Mucosa of rectum (tissue), 2 donors: ENCODE measurements around the gene SIK2.

Source experiments
- H3K27ac ChIP-seq, 2 donors: one replicate each; pipeline ENCODE4 v1.7.0; 2013; ENCODE audit warnings: inconsistent platforms in 2 of 2, low read depth in 2 of 2, low read length in 2 of 2
- H3K27me3 ChIP-seq, 2 donors: one replicate each; pipeline ENCODE4 v1.7.0; 2013; ENCODE audit warnings: low read length in 2 of 2; ENCODE audit not compliant: control insufficient read depth in 2 of 2, insufficient read depth in 2 of 2
- H3K36me3 ChIP-seq, 2 donors: one replicate each; pipeline ENCODE4 v1.7.0; 2013; ENCODE audit warnings: low read length in 2 of 2; ENCODE audit not compliant: control insufficient read depth in 2 of 2, insufficient read depth in 2 of 2
- H3K4me1 ChIP-seq, 2 donors: one replicate each; pipeline ENCODE4 v1.7.0; 2013; ENCODE audit warnings: low read length in 2 of 2, mild to moderate bottlenecking in 1 of 2; ENCODE audit not compliant: control insufficient read depth in 2 of 2, insufficient read depth in 2 of 2
- H3K4me3 ChIP-seq, 2 donors: one replicate each; pipeline ENCODE4 v1.7.0; 2013; ENCODE audit warnings: low read length in 2 of 2
- H3K9ac ChIP-seq, 2 donors: one replicate each; pipeline ENCODE4 v1.7.0; 2013; ENCODE audit warnings: low read length in 2 of 2, low read depth in 1 of 2, mild to moderate bottlenecking in 1 of 2
- H3K9me3 ChIP-seq, 2 donors: one replicate each; pipeline ENCODE4 v1.7.0; 2013; ENCODE audit warnings: low read length in 2 of 2; ENCODE audit not compliant: control insufficient read depth in 2 of 2
- donor health status: healthy.
- donor health status: Normal muscosa, but diverticular disease.

SIK2 gene

DNA sequence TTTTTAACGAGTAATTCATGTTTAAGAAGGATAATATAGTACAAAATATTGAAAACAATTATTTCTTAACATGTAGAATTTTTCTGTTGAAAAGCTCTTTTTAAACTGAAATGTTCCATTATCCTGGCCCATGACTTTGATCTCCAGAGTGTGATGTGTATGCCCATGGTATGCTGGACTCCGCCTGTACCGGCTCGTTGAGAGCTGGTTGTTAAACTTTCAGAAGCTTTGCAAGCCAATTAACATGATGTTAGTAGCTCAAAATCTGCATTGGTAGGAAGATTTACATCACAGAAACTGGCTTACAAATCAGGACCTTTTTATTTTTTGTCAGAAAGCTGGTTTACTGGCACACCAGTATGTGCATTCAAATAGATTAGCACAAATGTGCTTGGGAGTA, 15.0 kb downstream of the SIK2 start:
- no peaks in the 10 kb centered on the region for H3K9me3 ChIP-seq
- H3K4me1 ChIP-seq, result no peaks in the 10 kb centered on the region
- H3K9ac ChIP-seq, result no peak overlapping the region
- H3K4me3 ChIP-seq, result no peak overlapping the region
- H3K27me3 ChIP-seq, result no peaks in the 10 kb centered on the region
- H3K27ac ChIP-seq, result no peak overlapping the region
- H3K36me3 ChIP-seq, result peaks cover 13 to 15% of the 10 kb centered on the region in 2 donors

DNA sequence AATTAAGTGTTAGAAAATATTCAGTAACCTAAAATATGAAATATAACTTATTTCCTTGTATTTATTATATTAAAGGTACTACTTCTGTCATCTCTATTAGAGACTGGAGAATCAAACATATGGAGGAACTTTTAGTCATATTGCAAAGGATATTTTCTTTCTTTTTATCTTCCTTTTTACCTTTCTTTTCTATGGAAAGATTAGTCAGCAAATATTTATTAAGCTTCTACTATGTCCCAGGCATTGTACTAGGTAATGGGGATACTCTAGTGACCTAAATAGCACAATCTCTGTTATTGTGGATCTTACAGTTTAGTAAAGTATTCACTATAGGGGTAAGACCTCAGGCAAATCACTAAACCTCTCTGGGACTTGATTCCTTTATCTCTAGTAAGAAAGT, 18.3 kb downstream of the SIK2 start:
- no peak overlapping the region for H3K27ac ChIP-seq
- peaks cover 13 to 15% of the 10 kb centered on the region in 2 donors for H3K36me3 ChIP-seq
- no peak overlapping the region for H3K4me3 ChIP-seq
- H3K9me3 ChIP-seq, result no peaks in the 10 kb centered on the region
- H3K4me1 ChIP-seq, result peaks cover 2 to 15% of the 10 kb centered on the region in 2 donors
- no peak overlapping the region for H3K9ac ChIP-seq
- no peaks in the 10 kb centered on the region for H3K27me3 ChIP-seq

DNA sequence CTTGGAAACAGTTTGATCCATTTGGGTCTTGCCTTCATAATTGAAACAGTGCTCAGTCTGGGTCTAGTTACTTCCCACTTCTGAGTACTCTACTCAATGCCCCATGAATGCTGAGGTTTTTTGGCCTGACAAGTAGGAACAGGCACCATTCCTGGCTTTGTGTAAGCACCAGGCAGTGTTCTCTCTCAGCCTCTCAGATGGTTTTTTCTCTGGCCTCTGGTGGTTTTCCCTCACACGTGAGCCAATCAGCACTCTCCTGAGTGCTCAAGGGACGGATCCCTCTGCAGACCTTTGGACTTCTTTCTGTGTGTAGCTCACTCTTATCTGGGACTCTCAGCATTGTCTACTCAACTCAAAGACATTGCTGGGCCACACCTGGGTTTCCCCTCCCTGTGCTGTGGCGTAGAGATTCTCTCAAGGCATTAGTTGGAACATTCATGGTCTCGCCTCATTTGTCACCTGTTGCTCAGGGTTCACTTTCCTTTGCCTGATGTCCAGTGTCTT, 21.3 kb downstream of the SIK2 start:
- Histone ChIP-seq H3K9me3 (no peaks in the 10 kb centered on the region), H3K4me1 (peaks cover 10 to 26% of the 10 kb centered on the region in 2 donors), H3K4me3 (no peak overlapping the region), H3K27me3 (no peaks in the 10 kb centered on the region), H3K27ac (peak overlapping the region; percentile 49 to 88), H3K36me3 (peaks cover 2 to 5% of the 10 kb centered on the region in 2 donors), H3K9ac (no peak overlapping the region)

DNA sequence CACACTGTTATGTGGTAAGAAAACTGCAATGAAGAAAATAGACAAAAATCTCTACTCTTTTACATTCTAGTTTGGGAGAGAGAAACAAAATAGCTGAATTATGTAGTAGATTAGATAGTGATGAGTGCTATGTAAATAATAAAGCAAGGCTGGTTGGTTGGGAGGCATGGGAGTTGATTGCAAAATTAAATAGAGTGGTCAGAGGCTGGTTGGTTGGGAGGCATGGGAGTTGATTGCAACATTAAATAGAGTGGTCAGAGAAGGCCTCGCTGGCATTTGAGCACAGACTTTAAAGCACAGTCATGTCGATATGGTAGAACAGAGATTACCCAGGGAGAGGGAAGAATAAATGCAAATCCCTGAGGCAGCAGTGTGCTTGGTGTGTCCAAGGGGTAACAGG, 22.4 kb downstream of the SIK2 start:
- H3K27ac ChIP-seq, result no peak overlapping the region
- peaks cover 0 to 2% of the 10 kb centered on the region in 2 donors for H3K36me3 ChIP-seq
- peaks cover 12 to 34% of the 10 kb centered on the region in 2 donors for H3K4me1 ChIP-seq
- no peak overlapping the region for H3K4me3 ChIP-seq
- H3K27me3 ChIP-seq, result no peaks in the 10 kb centered on the region
- H3K9ac ChIP-seq, result no peak overlapping the region
- no peaks in the 10 kb centered on the region for H3K9me3 ChIP-seq

DNA sequence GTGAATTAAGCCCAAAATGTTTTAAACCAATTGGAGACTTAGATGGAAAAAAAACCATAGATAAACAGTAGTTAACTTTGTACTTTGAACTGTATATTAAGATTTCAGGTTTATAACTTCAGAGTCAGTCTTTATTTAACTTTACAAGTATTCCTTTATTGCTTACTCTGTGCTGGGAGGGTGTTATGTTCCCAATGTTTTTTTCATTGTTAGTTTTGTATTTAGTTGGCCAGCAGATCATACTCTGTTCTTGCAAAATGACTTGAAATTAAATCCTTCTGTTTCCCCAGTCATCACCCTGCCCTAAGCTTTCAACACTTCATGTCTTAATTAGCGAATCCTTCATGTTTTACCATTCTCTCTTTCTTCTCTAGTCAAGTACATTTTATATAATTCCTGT, 25.3 kb downstream of the SIK2 start:
- Histone ChIP-seq H3K4me1 (peaks cover 12 to 40% of the 10 kb centered on the region in 2 donors), H3K27ac (peak overlapping the region; percentile 7 to 48)

DNA sequence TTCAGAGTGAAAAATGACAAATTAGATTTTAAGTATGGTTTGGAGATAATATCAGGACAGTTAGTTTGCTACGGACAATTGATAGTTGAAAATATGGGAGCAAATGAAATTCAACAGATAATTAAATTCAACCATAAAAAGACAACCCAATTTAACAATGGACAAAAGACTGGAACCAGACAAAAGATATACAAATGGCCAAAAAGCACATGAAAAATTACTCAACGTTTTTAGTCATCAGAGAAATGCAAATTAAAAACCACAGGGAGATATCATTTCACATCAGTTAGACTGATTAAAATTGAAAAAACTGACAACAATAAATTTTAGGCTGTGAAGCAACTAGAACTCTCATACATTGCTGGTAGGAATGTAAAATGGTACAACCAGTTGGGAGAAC, 27.2 kb downstream of the SIK2 start:
- no peak overlapping the region for H3K27ac ChIP-seq
- H3K4me1 ChIP-seq, result peaks cover 16 to 36% of the 10 kb centered on the region in 2 donors
- H3K4me3 ChIP-seq, result no peak overlapping the region
- H3K36me3 ChIP-seq, result no peaks in the 10 kb centered on the region
- no peaks in the 10 kb centered on the region for H3K27me3 ChIP-seq
- H3K9me3 ChIP-seq, result no peaks in the 10 kb centered on the region
- H3K9ac ChIP-seq, result no peak overlapping the region

More for the DNA sequence above, 25.3 kb downstream of the SIK2 start:
- H3K36me3 ChIP-seq, result no peaks in the 10 kb centered on the region
- no peaks in the 10 kb centered on the region for H3K27me3 ChIP-seq
- no peaks in the 10 kb centered on the region for H3K9me3 ChIP-seq
- H3K9ac ChIP-seq, result no peak overlapping the region
- peak overlapping the region in 1 of 2 donors; percentile 1 for H3K4me3 ChIP-seq

DNA sequence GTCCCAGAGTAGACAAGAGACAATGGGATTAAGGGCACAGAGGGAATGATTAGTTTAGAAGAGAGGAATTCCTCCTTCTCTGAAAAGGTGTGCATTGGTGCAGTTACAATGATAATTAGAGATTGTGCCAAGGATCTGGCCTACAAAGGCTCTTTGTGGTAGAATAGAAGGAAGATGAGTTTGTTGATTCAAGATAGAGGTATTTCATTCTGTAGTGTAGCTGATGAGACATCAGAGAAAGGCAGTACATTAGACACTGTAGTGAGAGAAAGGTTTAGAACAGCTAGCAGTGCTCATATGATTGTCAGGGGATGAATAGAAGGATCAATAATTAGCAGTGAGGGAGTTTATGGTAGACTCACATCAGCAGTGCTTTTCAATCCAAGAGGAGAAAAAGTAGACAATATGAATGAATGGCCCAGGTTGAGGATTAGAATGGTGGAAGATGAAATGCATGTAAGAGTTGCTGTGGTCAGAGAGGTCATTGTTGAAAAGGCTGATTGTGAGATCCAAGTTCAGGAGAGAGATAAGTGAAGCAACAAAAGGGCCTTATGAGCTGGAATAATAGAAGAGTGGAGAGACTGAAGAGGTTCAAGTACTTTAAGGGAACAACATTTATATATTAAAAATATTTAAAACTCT, 28.9 kb downstream of the SIK2 start:
- H3K4me3 ChIP-seq, result no peak overlapping the region

DNA sequence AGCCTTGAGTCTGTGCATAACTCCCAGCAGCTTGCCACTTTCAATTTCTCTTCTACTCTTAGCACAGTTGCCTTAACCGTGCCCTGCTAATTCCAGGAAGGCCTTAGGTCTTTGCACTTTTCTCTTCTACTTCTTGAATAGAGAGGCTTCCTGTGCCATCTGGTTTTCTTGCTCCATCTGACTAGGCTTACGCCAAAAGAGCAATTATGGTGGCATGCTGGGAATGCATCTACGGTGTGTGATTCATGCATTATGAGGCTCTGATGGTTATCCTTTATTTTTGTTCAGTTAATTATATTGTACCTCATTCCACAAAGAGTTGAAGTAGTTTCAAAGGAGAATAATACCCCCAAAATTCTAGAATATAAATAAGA, 29.4 kb downstream of the SIK2 start:
- H3K27me3 ChIP-seq, result no peaks in the 10 kb centered on the region
- peaks cover 19 to 33% of the 10 kb centered on the region in 2 donors for H3K4me1 ChIP-seq
- no peak overlapping the region for H3K4me3 ChIP-seq
- no peaks in the 10 kb centered on the region for H3K36me3 ChIP-seq
- no peaks in the 10 kb centered on the region for H3K9me3 ChIP-seq
- no peak overlapping the region for H3K27ac ChIP-seq
- no peak overlapping the region for H3K9ac ChIP-seq

More for the DNA sequence above, 28.9 kb downstream of the SIK2 start:
- Histone ChIP-seq H3K27me3 (no peaks in the 10 kb centered on the region), H3K9ac (no peak overlapping the region), H3K36me3 (no peaks in the 10 kb centered on the region), H3K9me3 (no peaks in the 10 kb centered on the region), H3K4me1 (peaks cover 19 to 35% of the 10 kb centered on the region in 2 donors), H3K27ac (no peak overlapping the region)

DNA sequence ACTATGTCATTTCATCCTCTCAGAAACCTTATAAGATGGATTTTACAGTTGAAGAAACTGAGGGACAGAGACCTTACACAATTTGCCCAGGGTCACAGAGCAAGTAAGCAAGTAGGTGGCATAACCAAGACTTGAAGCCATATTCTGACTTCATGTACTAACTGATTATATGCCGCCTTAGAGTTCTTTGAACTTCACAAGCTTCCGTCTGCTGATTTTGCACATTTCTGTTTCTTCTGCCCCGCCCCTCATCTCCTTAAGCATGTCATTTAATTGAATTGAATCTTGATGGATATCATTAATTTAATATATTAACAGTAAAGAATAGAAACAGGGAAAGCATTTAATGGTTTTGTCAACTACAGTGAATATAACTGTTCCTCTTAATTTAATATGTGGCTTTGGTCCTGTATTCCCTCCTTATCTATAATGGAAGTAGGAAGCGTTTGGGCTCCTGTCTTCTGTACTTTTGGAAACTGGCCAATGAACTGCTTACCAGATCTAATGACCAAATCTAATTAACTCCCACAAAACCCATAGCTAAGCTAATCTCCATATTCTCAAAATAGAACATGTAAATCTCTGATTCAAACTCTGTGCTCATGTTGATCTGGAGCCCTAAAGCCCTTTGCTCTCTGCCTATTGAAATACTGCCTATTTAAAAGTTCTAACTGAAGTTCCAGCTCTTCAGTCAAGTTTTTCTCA, 30.4 kb downstream of the SIK2 start:
- Histone ChIP-seq H3K27ac (peak overlapping the region in 1 of 2 donors; percentile 53), H3K4me3 (no peak overlapping the region), H3K9me3 (no peaks in the 10 kb centered on the region), H3K27me3 (no peaks in the 10 kb centered on the region), H3K4me1 (peaks cover 11 to 28% of the 10 kb centered on the region in 2 donors), H3K9ac (no peak overlapping the region), H3K36me3 (no peaks in the 10 kb centered on the region)

DNA sequence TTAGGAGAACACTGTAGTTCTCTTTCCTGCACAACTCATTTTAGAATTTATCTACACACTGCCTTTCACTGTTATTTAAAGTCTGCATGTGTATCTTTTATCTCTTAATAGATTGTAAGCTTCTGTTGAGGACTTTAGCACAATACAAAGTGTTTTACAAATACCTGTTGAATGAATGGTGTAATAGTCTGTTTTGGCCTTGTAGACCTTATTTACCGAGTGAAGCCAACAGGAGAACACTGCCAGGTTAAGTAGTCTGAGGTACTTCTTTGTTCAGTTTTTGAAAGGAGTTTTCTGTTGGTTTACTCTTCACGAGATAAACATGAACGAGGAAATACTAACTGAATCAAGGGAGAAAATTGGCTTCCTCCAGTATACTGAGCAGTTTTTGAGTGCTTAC, 31.0 kb downstream of the SIK2 start:
- Histone ChIP-seq H3K36me3 (no peaks in the 10 kb centered on the region), H3K4me1 (peaks cover 11 to 27% of the 10 kb centered on the region in 2 donors), H3K9me3 (no peaks in the 10 kb centered on the region), H3K27me3 (no peaks in the 10 kb centered on the region), H3K27ac (peak overlapping the region in 1 of 2 donors; percentile 53), H3K9ac (no peak overlapping the region), H3K4me3 (no peak overlapping the region)
